Measurements from ENCODE around the gene SPSB2. TPM values are rescaled to one million over a fixed set of nuclear protein-coding genes. Genes with fewer than 3 reads are reported as not detected.

Gene SPSB2
- total and polyA plus RNA-seq, 7 donors: 4.6 to 17.4 (median 10.5) TPM

DNA sequence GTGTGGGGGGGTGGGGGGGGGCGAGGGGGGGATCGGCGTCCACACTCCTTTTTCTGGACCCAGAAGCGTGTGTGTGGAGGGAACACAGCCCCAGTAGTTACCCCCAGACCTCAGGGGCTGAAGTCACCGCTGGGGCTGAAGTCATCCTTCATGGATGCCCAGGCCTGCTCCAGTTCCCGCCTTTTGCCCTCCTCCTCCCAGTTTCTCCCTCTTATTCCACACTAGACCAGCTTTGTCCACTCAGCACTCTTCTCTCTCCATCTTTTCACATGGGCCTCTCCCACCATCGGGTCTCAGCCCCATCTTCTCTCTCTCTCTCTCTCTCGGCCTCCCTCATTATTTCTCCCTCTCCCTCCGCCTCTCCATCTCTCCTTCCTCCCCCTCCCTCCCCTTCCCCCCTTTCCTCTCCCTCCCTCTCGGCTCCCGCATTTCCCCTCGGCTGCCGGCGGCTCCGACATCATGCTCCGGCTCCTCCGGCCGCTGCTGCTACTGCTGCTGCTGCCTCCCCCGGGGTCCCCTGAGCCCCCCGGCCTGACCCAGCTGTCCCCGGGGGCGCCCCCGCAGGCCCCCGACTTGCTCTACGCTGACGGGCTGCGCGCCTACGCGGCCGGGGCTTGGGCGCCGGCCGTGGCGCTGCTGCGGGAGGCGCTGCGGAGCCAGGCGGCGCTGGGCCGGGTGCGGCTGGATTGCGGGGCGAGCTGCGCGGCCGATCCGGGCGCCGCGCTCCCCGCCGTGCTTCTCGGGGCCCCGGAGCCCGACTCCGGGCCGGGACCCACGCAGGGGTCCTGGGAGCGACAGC is 44.9 kb downstream of the SPSB2 start, which contains the start of gene P3H3:
TSS of gene P3H3 (plus strand) at position 426 of the 799 bp plus-strand sequence. CDS start at position 460, 34 bp downstream.
- WGBS, 2 donors: 1 to 2% methylated on average over 59 to 60 of the region's 60 CpGs
- TF ChIP-seq, protein P1, sequence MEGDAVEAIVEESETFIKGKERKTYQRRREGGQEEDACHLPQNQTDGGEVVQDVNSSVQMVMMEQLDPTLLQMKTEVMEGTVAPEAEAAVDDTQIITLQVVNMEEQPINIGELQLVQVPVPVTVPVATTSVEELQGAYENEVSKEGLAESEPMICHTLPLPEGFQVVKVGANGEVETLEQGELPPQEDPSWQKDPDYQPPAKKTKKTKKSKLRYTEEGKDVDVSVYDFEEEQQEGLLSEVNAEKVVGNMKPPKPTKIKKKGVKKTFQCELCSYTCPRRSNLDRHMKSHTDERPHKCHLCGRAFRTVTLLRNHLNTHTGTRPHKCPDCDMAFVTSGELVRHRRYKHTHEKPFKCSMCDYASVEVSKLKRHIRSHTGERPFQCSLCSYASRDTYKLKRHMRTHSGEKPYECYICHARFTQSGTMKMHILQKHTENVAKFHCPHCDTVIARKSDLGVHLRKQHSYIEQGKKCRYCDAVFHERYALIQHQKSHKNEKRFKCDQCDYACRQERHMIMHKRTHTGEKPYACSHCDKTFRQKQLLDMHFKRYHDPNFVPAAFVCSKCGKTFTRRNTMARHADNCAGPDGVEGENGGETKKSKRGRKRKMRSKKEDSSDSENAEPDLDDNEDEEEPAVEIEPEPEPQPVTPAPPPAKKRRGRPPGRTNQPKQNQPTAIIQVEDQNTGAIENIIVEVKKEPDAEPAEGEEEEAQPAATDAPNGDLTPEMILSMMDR (IDR thresholded peaks at IDR 0.05): no peak
- TF ChIP-seq POLR2AphosphoS5 (IDR thresholded peaks at IDR 0.05): peak in 2 of 4 donors; percentile 26 to 54
- TF ChIP-seq POLR2A (IDR thresholded peaks at IDR 0.05): no peak
- no peak for TF ChIP-seq EP300 (IDR thresholded peaks at IDR 0.05)
- Histone ChIP-seq H3K9me3 (no peaks in the 10 kb centered on the region), H3K4me3 (peak within 1 kb of the TSS; percentile 69 to 97 (median 82)), H3K27ac (peak within 1 kb of the TSS; percentile 80 to 91 (median 86)), H3K36me3 (peaks cover 0 to 18% (median 6%) of the 10 kb centered on the region in 4 donors), H3K4me1 (peaks cover 3 to 52% (median 35%) of the 10 kb centered on the region in 4 donors), H3K27me3 (no peaks in the 10 kb centered on the region)
- intact Hi-C loops (cut with DNase I): loop anchor here (5.0 kb wide), 2 partner anchors 61 to 211 kb away; partner anchors contain the start of gene PTMS
- DNase-seq: no peak

DNA sequence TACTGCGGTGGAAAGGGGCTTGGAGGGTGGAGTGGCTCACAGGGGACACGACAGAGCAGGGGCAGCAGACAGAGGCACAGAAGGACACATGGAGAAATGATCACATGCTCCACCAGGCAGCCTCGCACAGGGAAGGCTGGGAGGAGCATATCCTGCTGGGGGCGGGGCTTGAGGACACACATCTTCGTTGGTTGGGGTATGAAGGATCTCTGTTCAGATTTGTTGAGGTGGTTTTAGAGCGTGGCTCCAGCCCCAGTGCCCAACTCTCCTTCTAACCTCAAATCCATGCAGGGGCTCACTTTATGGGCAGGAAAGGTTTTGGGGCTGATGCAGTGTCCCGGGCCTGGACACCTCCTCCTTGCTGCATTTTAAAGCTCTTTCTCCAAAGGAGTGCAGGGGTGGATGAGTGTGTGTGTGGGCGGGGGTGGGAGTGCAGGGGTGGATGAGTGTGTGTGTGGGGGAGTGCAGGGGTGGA is 45.6 kb downstream of the SPSB2 start:
- Histone ChIP-seq H3K4me3 (peak overlapping the region in 1 of 4 donors; percentile 69), H3K4me1 (peaks cover 3 to 52% (median 35%) of the 10 kb centered on the region in 4 donors), H3K27ac (peak overlapping the region; percentile 80 to 91 (median 86)), H3K27me3 (no peaks in the 10 kb centered on the region), H3K9me3 (no peaks in the 10 kb centered on the region), H3K36me3 (peaks cover 0 to 18% (median 6%) of the 10 kb centered on the region in 4 donors)
- intact Hi-C loops (cut with DNase I): loop anchor here (5.0 kb wide), 2 partner anchors 60 to 210 kb away; partner anchors contain the start of gene PTMS
- peak; percentile 97 for DNase-seq
- no peak for TF ChIP-seq POLR2A (IDR thresholded peaks at IDR 0.05)
- TF ChIP-seq POLR2AphosphoS5 (IDR thresholded peaks at IDR 0.05): peak in 1 of 4 donors; percentile 67
- 4 to 12% methylated on average over 8 of the region's 8 CpGs for WGBS, 2 donors

DNA sequence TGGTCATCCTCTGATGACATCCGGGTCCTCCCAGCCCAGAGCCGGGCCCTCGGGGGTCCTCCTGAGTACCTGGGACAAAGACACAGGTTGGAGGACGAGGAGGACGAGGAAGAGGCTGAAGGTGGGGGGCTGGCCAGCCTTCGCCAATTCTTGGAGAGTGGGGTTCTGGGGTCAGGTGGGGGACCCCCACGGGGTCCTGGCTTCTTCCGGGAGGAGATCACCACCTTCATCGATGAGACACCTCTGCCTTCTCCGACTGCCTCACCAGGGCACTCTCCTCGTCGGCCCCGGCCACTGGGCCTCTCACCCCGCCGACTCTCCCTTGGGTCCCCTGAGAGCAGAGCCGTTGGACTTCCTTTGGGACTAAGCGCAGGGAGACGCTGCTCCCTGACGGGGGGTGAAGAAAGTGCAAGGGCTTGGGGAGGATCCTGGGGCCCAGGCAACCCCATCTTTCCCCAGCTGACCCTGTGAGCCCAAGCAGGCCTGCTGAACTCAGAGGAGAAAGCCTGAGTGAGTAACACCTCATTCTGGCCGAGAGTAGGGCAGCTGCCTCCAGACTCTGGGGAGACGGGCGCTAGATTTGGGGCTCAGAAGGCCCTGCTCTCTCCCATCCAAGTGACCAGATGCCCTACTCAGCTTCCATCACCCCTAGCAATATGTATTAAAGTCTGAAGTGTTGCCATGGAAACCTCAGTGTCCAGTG is 46.2 kb downstream of the SPSB2 start:
- Histone ChIP-seq H3K9me3 (no peaks in the 10 kb centered on the region), H3K27ac (peak overlapping the region; percentile 80 to 91 (median 86)), H3K4me3 (no peak overlapping the region), H3K27me3 (no peaks in the 10 kb centered on the region), H3K36me3 (peaks cover 0 to 12% (median 6%) of the 10 kb centered on the region in 4 donors), H3K4me1 (peaks cover 3 to 58% (median 41%) of the 10 kb centered on the region in 4 donors)
- intact Hi-C loops (cut with DNase I): loop anchor here (5.0 kb wide), 2 partner anchors 60 to 210 kb away; partner anchors contain the start of gene PTMS
- no peak for TF ChIP-seq POLR2A (IDR thresholded peaks at IDR 0.05)
- no peak for TF ChIP-seq POLR2AphosphoS5 (IDR thresholded peaks at IDR 0.05)
- TF ChIP-seq EP300 (IDR thresholded peaks at IDR 0.05): no peak
- TF ChIP-seq, protein P1 (IDR thresholded peaks at IDR 0.05): no peak
- DNase-seq: no peak
- WGBS, 2 donors: 81 to 85% methylated on average over 22 of the region's 22 CpGs

DNA sequence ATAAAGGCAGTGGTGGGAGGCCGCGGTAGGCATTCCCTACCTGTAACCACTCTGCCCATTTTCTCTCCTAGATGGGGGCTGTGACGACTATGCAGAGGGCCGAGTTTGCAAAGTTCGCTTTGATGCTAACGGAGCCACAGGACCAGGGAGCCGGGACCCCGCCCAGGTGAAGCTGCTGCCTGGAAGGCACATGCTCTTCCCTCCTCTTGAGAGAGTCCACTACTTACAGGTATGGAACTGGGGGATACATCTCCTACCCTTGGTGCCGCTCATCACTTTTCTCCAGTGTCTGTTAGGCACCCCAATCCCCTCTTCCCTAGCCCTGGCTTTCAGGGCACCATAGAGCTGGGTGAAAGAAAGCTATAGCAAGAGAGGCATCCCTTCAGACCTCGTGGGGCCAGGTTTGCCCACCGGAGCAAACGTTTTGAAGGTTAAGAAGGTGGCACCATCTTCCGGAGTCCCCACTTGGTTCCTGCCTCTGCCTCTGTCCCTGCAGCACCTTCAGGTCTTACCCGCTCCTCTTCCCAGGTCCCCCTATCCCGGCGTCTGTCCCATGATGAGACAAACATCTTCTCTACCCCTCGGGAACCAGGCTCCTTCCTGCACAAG is 46.9 kb downstream of the SPSB2 start:
- Histone ChIP-seq H3K27ac (peak overlapping the region in 1 of 4 donors; percentile 91), H3K27me3 (no peaks in the 10 kb centered on the region), H3K36me3 (peaks cover 0 to 5% (median under 1%) of the 10 kb centered on the region in 4 donors), H3K4me1 (peaks cover 3 to 62% (median 44%) of the 10 kb centered on the region in 4 donors), H3K4me3 (no peak overlapping the region), H3K9me3 (no peaks in the 10 kb centered on the region)
- no peak for TF ChIP-seq POLR2AphosphoS5 (IDR thresholded peaks at IDR 0.05)
- TF ChIP-seq EP300 (IDR thresholded peaks at IDR 0.05): no peak
- TF ChIP-seq POLR2A (IDR thresholded peaks at IDR 0.05): no peak
- TF ChIP-seq, protein P1 (IDR thresholded peaks at IDR 0.05): no peak
- intact Hi-C loops (cut with DNase I): loop anchor here (5.0 kb wide), 2 partner anchors 59 to 209 kb away; partner anchors contain the start of gene PTMS
- no peak for DNase-seq
- WGBS, 2 donors: 76 to 85% methylated on average over 17 of the region's 17 CpGs
